Posterior vena cava (tissue), 2 donors: ENCODE results near the gene RBCK1. TPM values are rescaled to one million over a fixed set of nuclear protein-coding genes. Genes with fewer than 3 reads are reported as not detected.
"Not testable (repeated sequence)": the region's sequence is repeated elsewhere in the genome, so short reads cannot be mapped to it uniquely, and the experiment has no call there.

Source experiments
- DNase-seq: peaks from one replicate; pipeline ENCODE4 v3.0.0-alpha.2; 2020; ENCODE audit warnings: low spot score
- intact Hi-C, 2 donors: fragments of 100-400 bp; cut with DNase I; formaldehyde crosslinking; loops; one replicate each; pipeline versions ENCODE4 v1.14.1 to v1.14.2; 2022 to 2023
- total RNA-seq, 2 donors: library from RNA; stranded (reverse); fragmentation: NEBNext Ultra II Directional; extraction: Animal tissue kit (Norgen Biotek cat#: 25700); gene quantifications; one replicate each; pipeline ENCODE4 v1.2.1, GENCODE V29; 2021
- donor health status: DM: yes; HTN: yes; CAD: no.
- donor health status: DM: yes; HTN: yes; CAD: no.

RBCK1 gene
- total RNA-seq, 2 donors from 2014 or later, result 46.7 to 54.4 TPM

GRCh38 chr20:373171-373890 is 34.8 kb upstream of the RBCK1 start:
- no peak for DNase-seq
- intact Hi-C loops, result no loop called here

- intact Hi-C loops, result no loop called here
- no peak for DNase-seq
Observed at GRCh38 chr20:375265-375889, 32.7 kb upstream of the RBCK1 start.

- no peak for DNase-seq
- intact Hi-C loops, result no loop called here
Observed at GRCh38 chr20:376089-376488, 32.0 kb upstream of the RBCK1 start.

GRCh38 chr20:376750-377149 is 31.3 kb upstream of the RBCK1 start:
- intact Hi-C loops, result no loop called here
- DNase-seq, result no peak

GRCh38 chr20:377578-377977 is 30.5 kb upstream of the RBCK1 start:
- DNase-seq, intact Hi-C loops: not testable (repeated sequence)

- intact Hi-C loops, result no loop called here
Observed at GRCh38 chr20:378961-379336, 29.1 kb upstream of the RBCK1 start.

GRCh38 chr20:380763-381580 is 27.1 kb upstream of the RBCK1 start:
- peak; percentile 90 for DNase-seq

More at GRCh38 chr20:378961-379336, 29.1 kb upstream of the RBCK1 start:
- DNase-seq, result no peak

GRCh38 chr20:381581-382290 is 26.4 kb upstream of the RBCK1 start:
- peak; percentile 91 for DNase-seq
- intact Hi-C loops, result no loop called here

More at GRCh38 chr20:380763-381580, 27.1 kb upstream of the RBCK1 start:
- intact Hi-C loops, result no loop called here

- intact Hi-C loops, result no loop called here
- DNase-seq, result no peak
Observed at GRCh38 chr20:382291-383115, 25.6 kb upstream of the RBCK1 start.

GRCh38 chr20:383889-384288 is 24.2 kb upstream of the RBCK1 start:
- intact Hi-C loops, result no loop called here
- DNase-seq, result no peak

GRCh38 chr20:384723-385122 is 23.4 kb upstream of the RBCK1 start:
- intact Hi-C loops, result no loop called here
- DNase-seq, result no peak

GRCh38 chr20:385448-385847 is 22.7 kb upstream of the RBCK1 start:
- intact Hi-C loops, result no loop called here

GRCh38 chr20:386634-387033 is 21.5 kb upstream of the RBCK1 start:
- intact Hi-C loops, DNase-seq: not testable (repeated sequence)

More at GRCh38 chr20:385448-385847, 22.7 kb upstream of the RBCK1 start:
- DNase-seq, result no peak

GRCh38 chr20:387520-387919 is 20.6 kb upstream of the RBCK1 start:
- no peak for DNase-seq
- intact Hi-C loops, result no loop called here

GRCh38 chr20:388034-388994 is 19.8 kb upstream of the RBCK1 start:
- intact Hi-C loops, result no loop called here
- DNase-seq, result no peak

- no peak for DNase-seq
- intact Hi-C loops, result no loop called here
Observed at GRCh38 chr20:389220-389619, 18.9 kb upstream of the RBCK1 start.

- no peak for DNase-seq
- intact Hi-C loops, result no loop called here
Observed at GRCh38 chr20:391041-391711, 16.9 kb upstream of the RBCK1 start.
